K562 (cell line): ENCODE measurements around the gene HVCN1. TPM values are rescaled to one million over a fixed set of nuclear protein-coding genes. Genes with fewer than 3 reads are reported as not detected.

Experiments
- ATAC-seq: fragments of 200-7000 bp; cut with Tn5 transposase; 3 replicates; pipeline ENCODE4 v1.9.1; 2020; ENCODE audit warnings: moderate library complexity
- BruUV-seq: library from RNA; stranded (reverse); fragments of 400-500 nt; replicated peaks from 2 replicates; lab custom pipeline; 2021; lab: Mats Ljungman, UMichigan
- CTCF ChIA-PET: fragments of 300-600 bp; formaldehyde crosslinking; extraction: SDS; loops from one replicate; lab custom pipeline; 2021; ENCODE audit warnings: low intra/inter-chr PET ratio; lab: Yijun Ruan, JAX
- POLR2A ChIA-PET: fragments of 300-600, 350-650 bp; sonication (Branson Sonifier 250); formaldehyde crosslinking; extraction: SDS; loops from one replicate; lab custom pipeline; 2021; ENCODE audit warnings: antibody characterized with exemption, inconsistent platforms; lab: Yijun Ruan, JAX
- DNase-seq, 4 experiments: peaks; one replicate each; pipeline versions ENCODE4 v3.0.0 to v3.0.0-alpha.2; 2011 to 2018; ENCODE audit warnings: low spot score in 3 of 4, mixed read lengths in 3 of 4; ENCODE audit errors: extremely low read depth in 1 of 4
- FAIRE-seq: peaks from 2 replicates; lab custom pipeline; 2011; peaks lifted over from hg19 to GRCh38; lab: Jason Lieb, UNC
- H2AFZ ChIP-seq: 2 replicates; pipeline ENCODE4 v1.6.0; 2011; ENCODE audit warnings: low read depth, low read length, control low read depth, inconsistent platforms
- H3K27ac ChIP-seq: fragments of 200-600 bp; 3 replicates; pipeline ENCODE4 v1.8.0; 2011; ENCODE audit warnings: low read depth, mild to moderate bottlenecking, control low read depth, inconsistent platforms, low read length, moderate library complexity, mixed read lengths; ENCODE audit errors: extremely low read depth
- H3K27me3 ChIP-seq, 2 experiments: fragments of 300-600 bp in 1 of 2; 2 replicates in 1 of 2; 3 replicates in 1 of 2; pipeline versions ENCODE4 v1.6.0 to v1.8.0; 2011; ENCODE audit warnings: inconsistent platforms in 2 of 2, low read length in 2 of 2, mild to moderate bottlenecking in 1 of 2, mixed read lengths in 1 of 2, moderate library complexity in 1 of 2; ENCODE audit not compliant: control insufficient read depth in 2 of 2, insufficient read depth in 2 of 2
- H3K36me3 ChIP-seq: fragments of 300-600 bp; 3 replicates; pipeline ENCODE4 v1.8.0; 2011; ENCODE audit warnings: mild to moderate bottlenecking, low read length, inconsistent platforms; ENCODE audit not compliant: control insufficient read depth, insufficient read depth
- H3K4me1 ChIP-seq, 2 experiments: fragments of 200-600 bp in 1 of 2; replicated peaks in 1 of 2; 2 replicates in 1 of 2; 3 replicates in 1 of 2; pipeline versions ENCODE4 v1.5.1 to v1.8.0; 2011; ENCODE audit warnings: inconsistent platforms in 2 of 2, low read length in 2 of 2, mild to moderate bottlenecking in 1 of 2, mixed read lengths in 1 of 2, moderate library complexity in 1 of 2; ENCODE audit not compliant: control insufficient read depth in 2 of 2, insufficient read depth in 2 of 2
- H3K4me2 ChIP-seq: 2 replicates; pipeline ENCODE4 v1.6.1; 2011; ENCODE audit warnings: low read length, control low read depth, inconsistent platforms, mixed read lengths; ENCODE audit not compliant: insufficient read depth
- H3K4me3 ChIP-seq: fragments of 200-600 bp; sonication (generic), shearing (Covaris generic); 2 replicates; pipeline ENCODE4 v1.5.1; 2016; ENCODE audit warnings: control low read depth, inconsistent platforms
- H3K79me2 ChIP-seq: fragments of 200-600 bp; 3 replicates; pipeline ENCODE4 v1.8.0; 2011; ENCODE audit warnings: low read length, inconsistent platforms; ENCODE audit not compliant: control insufficient read depth, insufficient read depth
- H3K9ac ChIP-seq, 2 experiments: 2 replicates each; pipeline versions ENCODE4 v1.6.0 to v1.6.1; 2011; ENCODE audit warnings: low read depth in 2 of 2, low read length in 2 of 2, control low read depth in 1 of 2, inconsistent platforms in 1 of 2, mild to moderate bottlenecking in 1 of 2, mixed read lengths in 1 of 2; ENCODE audit not compliant: insufficient read depth in 1 of 2
- H3K9me1 ChIP-seq: one replicate; pipeline ENCODE4 v1.6.0; 2011; ENCODE audit warnings: inconsistent platforms, mild to moderate bottlenecking, low read length, moderate library complexity; ENCODE audit not compliant: control insufficient read depth, insufficient read depth
- H3K9me3 ChIP-seq: replicated peaks from 2 replicates; pipeline ENCODE4 v1.5.1; 2011; ENCODE audit warnings: low read depth, low read length, inconsistent platforms; ENCODE audit not compliant: control insufficient read depth, insufficient read depth
- H4K20me1 ChIP-seq: replicated peaks from 2 replicates; pipeline ENCODE4 v1.6.1; 2011; ENCODE audit warnings: low read length, inconsistent platforms, mixed read lengths; ENCODE audit not compliant: control insufficient read depth, insufficient read depth
- C11orf30 ChIP-seq: fragments of 450-650 bp; IDR thresholded peaks from 2 replicates; pipeline ENCODE4 v1.6.1; 2016; ENCODE audit warnings: low read depth, mild to moderate bottlenecking
- FOXP1 ChIP-seq: sonication (generic); formaldehyde crosslinking; IDR thresholded peaks from 2 replicates; pipeline ENCODE4 v1.8.0; 2022; ENCODE audit warnings: mild to moderate bottlenecking, missing genetic modification reagents
- MAFG ChIP-seq: fragments of 450-650 bp; conservative IDR thresholded peaks from 2 replicates; pipeline ENCODE4 v1.6.1; 2016; ENCODE audit warnings: missing genetic modification characterization, missing compliant biosample characterization
- MECOM ChIP-seq: fragments of 250-450 bp; sonication (Bioruptor Pico); IDR thresholded peaks from 2 replicates; pipeline ENCODE4 v1.8.0; 2022; ENCODE audit warnings: inconsistent platforms
- NFE2L1 ChIP-seq: fragments of 450-650 bp; IDR thresholded peaks from 2 replicates; pipeline ENCODE4 v1.6.1; 2016; ENCODE audit warnings: missing genetic modification characterization, low read depth, mild to moderate bottlenecking, missing compliant biosample characterization, moderate library complexity, borderline replicate concordance
- ZNF23 ChIP-seq: fragments of 250-450 bp; sonication (Bioruptor Pico); IDR thresholded peaks from 2 replicates; pipeline ENCODE4 v1.4.0; 2020; ENCODE audit warnings: mild to moderate bottlenecking
- ZNF316 ChIP-seq: fragments of 450-650 bp; IDR thresholded peaks from 2 replicates; pipeline ENCODE4 v1.6.1; 2016
- ZNF354B ChIP-seq: fragments of 250-450 bp; sonication (Bioruptor Pico); IDR thresholded peaks from 2 replicates; pipeline ENCODE4 v1.4.0; 2020
- WGBS: fragments of 100-300 bp; shearing (Covaris generic); methylation state at CpG from one replicate; pipeline ENCODE4 v1.1.6; 2016; ENCODE audit warnings: low coverage, mixed read lengths; ENCODE audit not compliant: insufficient coverage; ENCODE audit errors: missing lambda C conversion rate; 5-methylcytosine and 5-hydroxymethylcytosine counted together
- in situ Hi-C: fragments of 300-500 bp; cut with MboI; formaldehyde crosslinking; loops from 4 replicates; pipeline ENCODE4 v1.15.0; 2018; ENCODE audit warnings: inconsistent platforms, mixed read lengths
- intact Hi-C: fragments of 100-400 bp; cut with micrococcal nuclease; formaldehyde crosslinking; loops from 2 replicates; pipeline ENCODE4 v1.14.2; 2022
- polyA plus RNA-seq, 8 experiments: library from polyadenylated mRNA; depleted of rRNA in 4 of 8; stranded (reverse) in 5 of 8; unstranded in 3 of 8; fragments of >200 nt; fragmentation: Nextera tagmentation in 2 of 8; fragmentation: Illumina TruSeq in 1 of 8; extraction: Ambion mirVana in 2 of 8; extraction: Trizol in 1 of 8; gene quantifications; 2 replicates each; pipeline versions ENCODE4 v1.2.1 to v1.2.3, GENCODE V29; 2011 to 2014; ENCODE audit warnings: inconsistent platforms in 1 of 8, missing spikeins in 1 of 8
- total RNA-seq, 7 experiments: library from RNA; depleted of rRNA in 6 of 7; stranded (reverse); fragments of >200 nt in 6 of 7; fragmentation: Illumina TruSeq in 2 of 7; extraction: Trizol in 2 of 7; gene quantifications; 2 replicates each; pipeline versions ENCODE4 v1.2.1 to v1.2.3, GENCODE V29; 2011 to 2021; ENCODE audit warnings: low replicate concordance in 1 of 7
- TF ChIP-seq, protein P1 (sequence below), 2 experiments: fragments of 450-650 bp in 1 of 2; sonication (generic) in 1 of 2; formaldehyde crosslinking; conservative IDR thresholded peaks; 2 replicates each; pipeline versions ENCODE4 v1.4.0 to v1.8.1; 2020 to 2022; ENCODE audit warnings: mild to moderate bottlenecking in 1 of 2, missing genetic modification reagents in 1 of 2

Gene HVCN1
- total and polyA plus RNA-seq, 9 of the 15 experiments (the other 6 are each of a cell fraction or from before 2014, with no cell fraction given): 0.21 to 1.4 (median 0.74) TPM

- no peaks in the 10 kb centered on the region for H3K36me3 ChIP-seq
- no peak overlapping the region for H3K27ac ChIP-seq
- peaks cover 3% of the 10 kb centered on the region for H3K9me1 ChIP-seq
- H3K4me2 ChIP-seq: peak overlapping the region; percentile 0; the same call in 1 of the 2 replicates
- peaks cover 8 to 33% of the 10 kb centered on the region in 2 experiments for H3K4me1 ChIP-seq
- ATAC-seq (no peak), FAIRE-seq (no peak), DNase-seq (no peak)
- TF ChIP-seq MECOM (no peak), MAFG (tag) (peak; percentile 41; the same call in 1 of the 2 replicates), C11orf30 (peak; percentile 37; the same call in 1 of the 2 replicates), ZNF23 (no peak), NFE2L1 (no peak), ZNF354B (CRISPR knock-in tag) (no peak), ZNF316 (peak; percentile 36; the same call in 1 of the 2 replicates), FOXP1 (CRISPR knock-in tag) (0 out of 2 replicates have a peak, but pooled peaks have one; percentile 30)
- TF ChIP-seq, protein P1, sequence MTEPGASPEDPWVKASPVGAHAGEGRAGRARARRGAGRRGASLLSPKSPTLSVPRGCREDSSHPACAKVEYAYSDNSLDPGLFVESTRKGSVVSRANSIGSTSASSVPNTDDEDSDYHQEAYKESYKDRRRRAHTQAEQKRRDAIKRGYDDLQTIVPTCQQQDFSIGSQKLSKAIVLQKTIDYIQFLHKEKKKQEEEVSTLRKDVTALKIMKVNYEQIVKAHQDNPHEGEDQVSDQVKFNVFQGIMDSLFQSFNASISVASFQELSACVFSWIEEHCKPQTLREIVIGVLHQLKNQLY (CRISPR knock-in tag; conservative IDR thresholded peaks at IDR 0.05): no peak
- ChIA-PET CTCF (interaction anchor here (1.1 kb wide), 1 partner anchor 186 kb away, joined by 3 read pairs; no protein-coding TSS in a partner anchor), POLR2A (interaction anchor here (1.5 kb wide), 1 partner anchor 26 kb away, joined by 3 read pairs; the partner anchor contains the start of gene TCTN1)
- H3K9ac ChIP-seq: no peak overlapping the region
- peaks cover 2 to 22% of the 10 kb centered on the region in 2 experiments; a peak in 4 of 5 replicates for H3K27me3 ChIP-seq
- 44% methylated on average over 15 of the region's 15 CpGs for WGBS
- BruUV-seq: no TSS peak
- no peaks in the 10 kb centered on the region for H3K79me2 ChIP-seq
- H2AFZ ChIP-seq: peak overlapping the region; percentile 46
- H3K9me3 ChIP-seq: no peaks in the 10 kb centered on the region
- no peaks in the 10 kb centered on the region for H4K20me1 ChIP-seq
- intact Hi-C loops (loop anchor here (2.0 kb wide), 1 partner anchor 58 kb away; no protein-coding TSS in a partner anchor), in situ Hi-C loops (no loop called here)
- no peak overlapping the region for H3K4me3 ChIP-seq
Measured at GRCh38 chr12:110640275-110641025, 48.5 kb downstream of the HVCN1 start.
